ENCODE results near the gene IL18BP. TPM values are rescaled to one million over a fixed set of nuclear protein-coding genes. Genes with fewer than 3 reads are reported as not detected.

IL18BP gene
- total RNA-seq (2022): 5.1 and 8.2 TPM in 2 replicates
- Bru-seq, nascent RNA: percentile 63 among the genes with signal in this experiment
- percentile 89 among the genes with signal in this experiment for BruChase-seq, experiment 1, labeled RNA remaining after a 6-hour chase
- BruChase-seq, experiment 2, labeled RNA remaining after a 2-hour chase: percentile 79 among the genes with signal in this experiment
- long read RNA-seq, partial matches to known transcripts: 0 of 2 reads
- long read RNA-seq, other reads (novel, unspliced or antisense): 1 of 2 reads

DNA sequence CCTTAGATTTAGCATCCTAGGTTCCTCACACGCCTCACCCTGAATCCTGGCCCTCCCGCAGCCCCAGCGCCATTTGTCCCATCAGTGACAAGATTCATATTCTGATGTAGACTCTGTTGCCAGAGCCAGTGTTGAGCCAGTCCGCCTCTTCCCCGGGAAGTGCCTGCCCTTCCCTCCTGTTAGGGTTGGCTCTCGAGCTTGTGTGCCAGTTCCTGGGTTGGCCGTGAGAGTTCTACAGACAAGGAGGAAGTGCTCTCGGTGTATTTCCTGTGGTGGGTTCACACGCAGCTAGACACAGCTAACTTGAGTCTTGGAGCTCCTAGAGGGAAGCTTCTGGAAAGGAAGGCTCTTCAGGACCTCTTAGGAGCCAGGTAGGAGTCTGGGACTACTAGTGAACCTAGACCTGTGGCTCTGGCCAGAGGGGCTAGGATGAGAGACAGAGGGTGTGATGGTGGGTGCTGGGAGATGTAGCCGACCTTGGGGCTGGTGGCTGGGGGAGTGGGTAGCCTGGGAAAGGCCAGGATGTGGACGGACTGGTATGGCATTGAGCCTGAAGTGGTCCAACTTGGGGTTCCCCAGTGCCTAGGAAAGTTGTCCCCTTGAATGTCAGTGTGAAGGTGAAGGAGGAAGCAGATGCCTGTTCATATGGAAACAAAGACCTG is at the start of gene IL18BP:
IL18BP (plus strand) TSS at position 261 of the 662 bp plus-strand sequence. CDS start 1,076 bp downstream, outside the sequence.
- DNase-seq (ENCODE audit: unreplicated experiment): no peak
- peaks cover 44% of the 10 kb centered on the region for H3K36me3 Mint-ChIP-seq (ENCODE audit: insufficient read depth, unreplicated experiment)
- ChIA-PET POLR2A (interaction anchor here (0.6 to 1.5 kb wide), 4 partner anchors 9 to 34 kb away, joined by 3 to 4 read pairs (median 4); no protein-coding TSS in a partner anchor), CTCF (interaction anchor here (0.5 to 5.9 kb wide), 4 partner anchors 9 to 432 kb away, joined by 3 to 28 read pairs (median 4); no protein-coding TSS in a partner anchor)
- H3K4me3 Mint-ChIP-seq (ENCODE audit: unreplicated experiment): no peak within 1 kb of the TSS
- TF ChIP-seq, protein P1, sequence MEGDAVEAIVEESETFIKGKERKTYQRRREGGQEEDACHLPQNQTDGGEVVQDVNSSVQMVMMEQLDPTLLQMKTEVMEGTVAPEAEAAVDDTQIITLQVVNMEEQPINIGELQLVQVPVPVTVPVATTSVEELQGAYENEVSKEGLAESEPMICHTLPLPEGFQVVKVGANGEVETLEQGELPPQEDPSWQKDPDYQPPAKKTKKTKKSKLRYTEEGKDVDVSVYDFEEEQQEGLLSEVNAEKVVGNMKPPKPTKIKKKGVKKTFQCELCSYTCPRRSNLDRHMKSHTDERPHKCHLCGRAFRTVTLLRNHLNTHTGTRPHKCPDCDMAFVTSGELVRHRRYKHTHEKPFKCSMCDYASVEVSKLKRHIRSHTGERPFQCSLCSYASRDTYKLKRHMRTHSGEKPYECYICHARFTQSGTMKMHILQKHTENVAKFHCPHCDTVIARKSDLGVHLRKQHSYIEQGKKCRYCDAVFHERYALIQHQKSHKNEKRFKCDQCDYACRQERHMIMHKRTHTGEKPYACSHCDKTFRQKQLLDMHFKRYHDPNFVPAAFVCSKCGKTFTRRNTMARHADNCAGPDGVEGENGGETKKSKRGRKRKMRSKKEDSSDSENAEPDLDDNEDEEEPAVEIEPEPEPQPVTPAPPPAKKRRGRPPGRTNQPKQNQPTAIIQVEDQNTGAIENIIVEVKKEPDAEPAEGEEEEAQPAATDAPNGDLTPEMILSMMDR (IDR thresholded peaks at IDR 0.05; ENCODE audit: unreplicated experiment): no peak
- peaks cover 5% of the 10 kb centered on the region for H3K4me1 Mint-ChIP-seq (ENCODE audit: insufficient read depth, unreplicated experiment)
- peak within 1 kb of the TSS; percentile 13 for H3K27ac Mint-ChIP-seq (ENCODE audit: low read depth, unreplicated experiment)
- intact Hi-C loops (cut with micrococcal nuclease): no loop called here
- BruUV-seq (replicated peaks): no TSS peak
- H3K9me3 Mint-ChIP-seq (ENCODE audit: unreplicated experiment): no peaks in the 10 kb centered on the region
- H3K27me3 Mint-ChIP-seq (ENCODE audit: insufficient read depth, unreplicated experiment): no peaks in the 10 kb centered on the region

DNA sequence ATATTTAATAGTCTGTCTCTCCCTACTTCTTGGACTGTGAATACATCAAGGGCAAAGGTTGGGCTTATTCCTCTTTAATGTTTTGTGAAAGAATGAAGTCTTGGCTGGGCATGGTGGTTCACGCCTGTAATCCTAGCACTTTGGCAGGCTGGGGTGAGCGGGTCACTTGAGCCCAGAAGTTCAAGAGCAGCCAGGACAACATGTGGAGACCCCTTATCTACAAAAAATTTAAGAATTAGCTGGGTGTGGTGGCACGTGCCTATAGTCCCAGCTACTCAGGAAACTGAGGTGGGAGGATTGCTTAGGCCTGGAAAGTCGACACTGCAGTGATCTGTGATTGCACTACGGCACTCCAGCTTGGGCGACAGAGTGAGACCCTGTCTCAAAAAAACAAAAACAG is 49.7 kb upstream of the IL18BP start:
- POLR2A ChIA-PET: no interaction called here
- TF ChIP-seq, protein P1 (IDR thresholded peaks at IDR 0.05; ENCODE audit: unreplicated experiment): no peak
- BruUV-seq (replicated peaks): no TSS peak

DNA sequence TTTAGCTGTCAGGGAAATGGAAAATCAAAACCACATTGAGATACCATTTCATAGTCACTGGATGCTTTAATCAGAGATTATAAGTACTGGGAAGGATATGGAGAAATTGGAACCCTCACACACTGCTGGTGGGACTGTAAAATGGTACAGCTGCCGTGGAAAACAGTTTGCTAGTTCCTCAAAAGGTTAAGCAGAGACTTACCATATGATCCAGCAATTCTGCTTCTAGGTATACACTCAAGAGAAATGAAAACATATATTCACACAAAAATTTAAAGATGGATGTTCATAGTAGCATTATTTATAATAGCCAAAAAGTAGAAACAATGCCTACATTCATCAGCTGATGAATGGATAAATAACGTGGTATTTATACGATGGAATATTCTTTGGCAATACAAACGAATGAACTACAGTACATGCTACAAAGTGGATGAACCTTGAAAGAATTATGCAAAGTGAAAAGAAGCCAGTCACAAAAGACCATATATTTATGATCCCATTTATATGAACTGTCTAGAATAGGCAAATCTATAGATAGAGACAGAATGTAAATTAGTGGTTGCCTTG is 46.9 kb upstream of the IL18BP start:
- CTCF ChIA-PET: interaction anchor here (1.1 to 1.4 kb wide), 3 partner anchors 25 to 483 kb away, joined by 3 to 5 read pairs (median 3); partner anchors contain the start of gene CLPB
- peaks cover 6% of the 10 kb centered on the region for H3K36me3 Mint-ChIP-seq (ENCODE audit: insufficient read depth, unreplicated experiment)
- no peak overlapping the region for H3K4me3 Mint-ChIP-seq (ENCODE audit: unreplicated experiment)
- H3K9me3 Mint-ChIP-seq (ENCODE audit: unreplicated experiment): no peaks in the 10 kb centered on the region
- intact Hi-C loops (cut with micrococcal nuclease): no loop called here
- H3K27ac Mint-ChIP-seq (ENCODE audit: low read depth, unreplicated experiment): no peak overlapping the region
- BruUV-seq (replicated peaks): no TSS peak
- TF ChIP-seq, protein P1 (IDR thresholded peaks at IDR 0.05; ENCODE audit: unreplicated experiment): no peak
- POLR2A ChIA-PET: no interaction called here
- peaks cover 16% of the 10 kb centered on the region for H3K4me1 Mint-ChIP-seq (ENCODE audit: insufficient read depth, unreplicated experiment)
- DNase-seq (ENCODE audit: unreplicated experiment): no peak
- no peaks in the 10 kb centered on the region for H3K27me3 Mint-ChIP-seq (ENCODE audit: insufficient read depth, unreplicated experiment)

More for the DNA sequence above, 49.7 kb upstream of the IL18BP start:
- peaks cover under 1% of the 10 kb centered on the region for H3K36me3 Mint-ChIP-seq (ENCODE audit: insufficient read depth, unreplicated experiment)
- CTCF ChIA-PET: interaction anchor here (0.6 to 1.0 kb wide), 2 partner anchors 21 to 28 kb away, joined by 3 to 4 read pairs; partner anchors contain the start of gene XNDC1N
- no peak for DNase-seq (ENCODE audit: unreplicated experiment)
- H3K27me3 Mint-ChIP-seq (ENCODE audit: insufficient read depth, unreplicated experiment): no peaks in the 10 kb centered on the region
- intact Hi-C loops (cut with micrococcal nuclease): no loop called here
- peaks cover 20% of the 10 kb centered on the region for H3K4me1 Mint-ChIP-seq (ENCODE audit: insufficient read depth, unreplicated experiment)
- no peak overlapping the region for H3K27ac Mint-ChIP-seq (ENCODE audit: low read depth, unreplicated experiment)
- H3K4me3 Mint-ChIP-seq (ENCODE audit: unreplicated experiment): no peak overlapping the region
- H3K9me3 Mint-ChIP-seq (ENCODE audit: unreplicated experiment): no peaks in the 10 kb centered on the region

All from MCF 10A (cell line).